ENCODE data around the gene AP1AR. TPM values are rescaled to one million over a fixed set of nuclear protein-coding genes. Genes with fewer than 3 reads are reported as not detected.

The AP1AR gene
- total RNA-seq, 1 experiment from 2014 or later = 16.2 TPM

GRCh38 chr4:112312610-112313239, 81.1 kb downstream of the AP1AR start:
- DNase-seq (ENCODE audit: low read depth) = no peak

- DNase-seq (ENCODE audit: low read depth) = no peak
These were observed 83.9 kb downstream of the AP1AR start for GRCh38 chr4:112315446-112315845.

GRCh38 chr4:112316360-112316759, 84.8 kb downstream of the AP1AR start:
- no peak for DNase-seq (ENCODE audit: low read depth)

GRCh38 chr4:112318239-112319142, 86.9 kb downstream of the AP1AR start:
- DNase-seq (ENCODE audit: low read depth) = no peak

Other genes with a start within 250 kb of the AP1AR start
- 3.0 and 4.4 TPM in 2 replicates for gene FAM241A, start 86.3 kb upstream of the AP1AR start, total RNA-seq (2014; rRNA removed; shearing (Covaris generic))
- gene TIFA, start 54.1 kb downstream of the AP1AR start, total RNA-seq (2014; rRNA removed; shearing (Covaris generic)) = 8.7 and 20.9 TPM in 2 replicates
- gene ALPK1, start 65.6 kb downstream of the AP1AR start, total RNA-seq (2014; rRNA removed; shearing (Covaris generic)) = 6.9 and 8.5 TPM in 2 replicates